Effector memory CD8-positive, alpha-beta T cell (primary cell): Measurements from ENCODE around the gene MAGEB6B.
"Not testable (repeated sequence)": the region's sequence is repeated elsewhere in the genome, so short reads cannot be mapped to it uniquely, and the experiment has no call there.

ENCODE experiments used
- ATAC-seq: fragments of 150-1000 bp; cut with Tn5 transposase; replicated peaks from 2 replicates; pipeline ENCODE4 v1.10.0; 2021; ENCODE audit warnings: mild to moderate bottlenecking, moderate library complexity
- DNase-seq, 3 experiments: peaks; one replicate each; pipeline ENCODE4 v3.0.0; 2021
- H3K27ac Mint-ChIP-seq, 2 donors: one replicate each; pipeline ENCODE4 v1.8.0; 2022; ENCODE audit warnings: mild to moderate bottlenecking in 2 of 2, mixed read lengths in 2 of 2, moderate library complexity in 2 of 2
- H3K27me3 Mint-ChIP-seq, 2 donors: one replicate each; pipeline ENCODE4 v1.8.0; 2022; ENCODE audit warnings: mixed read lengths in 2 of 2
- H3K36me3 Mint-ChIP-seq: one replicate; pipeline ENCODE4 v1.8.0; 2022; ENCODE audit warnings: mild to moderate bottlenecking, moderate library complexity, mixed read lengths; ENCODE audit not compliant: insufficient read depth
- H3K4me1 Mint-ChIP-seq, 2 donors: one replicate each; pipeline ENCODE4 v1.8.0; 2022; ENCODE audit warnings: low read depth in 2 of 2, mixed read lengths in 2 of 2
- H3K4me3 Mint-ChIP-seq, 2 donors: one replicate each; pipeline ENCODE4 v1.8.0; 2022; ENCODE audit warnings: mild to moderate bottlenecking in 2 of 2, mixed read lengths in 2 of 2, moderate library complexity in 2 of 2
- H3K9me3 Mint-ChIP-seq, 2 donors: one replicate each; pipeline ENCODE4 v1.8.0; 2022; ENCODE audit warnings: mixed read lengths in 2 of 2
- total RNA-seq, 9 experiments: gene quantifications; one replicate each; lab custom pipeline; 2026; lab: John Stamatoyannopoulos, UW

MAGEB6B gene, protein sequence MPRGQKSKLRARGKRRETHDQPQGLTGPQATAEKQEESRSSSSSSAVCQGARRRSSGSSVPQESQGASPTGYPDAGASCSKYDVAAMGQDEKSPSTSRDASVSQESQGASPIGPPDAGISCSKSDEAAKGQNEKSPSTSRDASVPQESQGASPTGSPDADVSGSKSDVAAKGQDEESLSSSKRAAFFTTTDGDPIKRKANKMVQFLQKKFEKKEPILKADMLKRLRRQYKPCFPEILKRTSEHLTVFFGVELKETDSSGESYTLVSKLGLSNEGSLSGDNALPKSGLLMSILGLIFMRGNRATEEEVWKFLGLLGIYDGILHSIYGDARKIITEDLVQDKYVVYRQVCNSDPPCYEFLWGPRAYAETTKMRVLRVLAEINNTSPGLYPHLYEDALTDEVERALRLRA
- total RNA-seq, result 0 reads per million in 9 experiments

DNA sequence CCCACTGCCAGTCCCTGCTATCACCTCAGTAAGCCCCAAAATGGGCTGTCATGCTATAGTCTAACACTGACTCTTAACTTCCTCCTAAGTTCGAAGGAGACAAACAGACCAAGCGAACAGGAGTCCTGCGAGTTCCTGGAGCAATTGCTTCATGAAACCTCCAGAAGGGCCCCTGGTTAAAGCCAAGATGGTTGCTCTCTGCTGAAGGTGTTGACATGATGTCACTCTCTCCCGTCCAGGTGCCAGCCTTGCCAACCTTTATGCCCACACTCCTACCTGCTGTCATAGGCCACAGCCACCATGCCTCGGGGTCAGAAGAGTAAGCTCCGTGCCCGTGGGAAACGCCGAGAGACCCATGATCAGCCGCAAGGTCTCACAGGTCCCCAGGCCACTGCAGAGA is at the start of gene MAGEB6B:
Gene MAGEB6B (plus strand): TSS at position 301 of the 400 bp plus-strand sequence. CDS start 0 bp downstream, at position 301.
- peaks cover 0 to 3% of the 10 kb centered on the region in 2 donors for H3K9me3 Mint-ChIP-seq

DNA sequence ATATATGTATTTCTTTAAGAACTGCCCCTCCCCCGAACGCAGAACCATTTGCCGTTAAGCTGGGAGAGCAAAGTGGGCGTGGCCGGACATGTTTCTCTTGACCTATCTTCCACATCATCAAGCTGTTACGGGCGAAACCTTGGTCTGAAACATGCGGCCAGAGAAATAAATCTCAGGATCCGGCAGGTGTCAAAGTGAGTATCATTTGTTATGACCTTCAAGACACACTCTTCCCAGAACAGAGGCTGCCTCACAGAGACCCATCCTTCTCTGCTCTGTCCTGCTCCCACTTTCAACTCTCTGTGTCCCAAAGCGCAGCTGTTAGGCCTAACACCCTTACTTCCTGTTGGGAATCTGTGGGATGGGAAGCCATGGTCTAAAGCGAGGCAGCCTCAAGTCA is 22.1 kb upstream of the MAGEB6B start, which contains the start of gene MAGEB18:
Gene MAGEB18 (plus strand): TSS at position 70 of the 400 bp plus-strand sequence. CDS start 643 bp downstream, outside the sequence.
- H3K36me3 Mint-ChIP-seq, result no peaks in the 10 kb centered on the region
- no peak for DNase-seq
- no peak within 1 kb of the TSS for H3K4me3 Mint-ChIP-seq
- H3K27me3 Mint-ChIP-seq, result no peaks in the 10 kb centered on the region
- no peaks in the 10 kb centered on the region for H3K4me1 Mint-ChIP-seq
- H3K27ac Mint-ChIP-seq, result no peak within 1 kb of the TSS
- ATAC-seq, result no peak
- no peaks in the 10 kb centered on the region for H3K9me3 Mint-ChIP-seq

More for the DNA sequence above, at the start of gene MAGEB6B:
- Mint-ChIP-seq H3K4me1 (no peaks in the 10 kb centered on the region), H3K4me3 (no peak within 1 kb of the TSS), H3K27ac (no peak within 1 kb of the TSS), H3K36me3 (no peaks in the 10 kb centered on the region), H3K27me3 (no peaks in the 10 kb centered on the region)
- ATAC-seq (no peak), DNase-seq (no peak)

DNA sequence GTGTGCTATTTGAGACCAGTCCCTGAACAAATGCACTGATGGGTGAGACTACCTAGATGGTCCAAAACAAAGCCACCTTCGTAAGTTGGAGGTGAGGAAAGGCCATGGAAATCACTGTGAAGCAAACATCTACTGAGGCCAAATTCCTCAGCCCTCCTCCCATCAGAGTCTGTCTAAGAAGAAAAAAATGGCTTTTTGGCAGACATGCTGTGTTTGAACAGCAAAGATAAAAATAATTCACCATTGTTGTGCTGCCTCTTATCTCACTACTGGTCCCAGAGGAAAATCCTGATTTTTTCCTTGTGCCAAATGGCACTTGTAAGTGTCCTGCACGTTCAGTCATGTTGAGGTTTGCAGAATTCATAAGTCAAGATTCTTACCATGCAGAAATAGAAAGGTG is 14.4 kb upstream of the MAGEB6B start:
- DNase-seq (no peak), ATAC-seq (no peak)
- Mint-ChIP-seq H3K4me3 (no peak overlapping the region), H3K36me3 (no peaks in the 10 kb centered on the region), H3K9me3 (no peaks in the 10 kb centered on the region), H3K4me1 (no peaks in the 10 kb centered on the region), H3K27ac (no peak overlapping the region), H3K27me3 (no peaks in the 10 kb centered on the region)

DNA sequence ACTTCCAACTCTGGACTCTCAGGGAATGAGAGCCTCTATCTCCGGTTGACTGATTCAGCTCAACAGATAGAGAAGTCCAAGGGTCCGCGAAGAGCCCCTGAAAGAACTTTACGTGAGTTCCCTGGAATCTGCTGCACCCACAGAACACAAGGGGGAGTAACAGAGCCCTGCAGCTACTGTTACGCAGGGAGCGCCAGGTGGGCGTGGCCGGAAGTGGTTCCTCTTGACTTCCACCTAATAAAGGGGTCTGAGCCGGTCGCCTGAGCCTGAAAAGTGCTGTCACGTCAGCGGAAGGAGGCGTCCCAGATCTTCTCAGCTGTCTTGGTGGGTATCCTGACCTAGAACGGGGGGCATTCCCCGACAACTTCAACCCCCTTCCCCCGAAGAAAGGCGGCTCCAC is 31.8 kb downstream of the MAGEB6B start, which contains the start of gene MAGEB6:
Gene MAGEB6 (plus strand): TSS at position 237 of the 400 bp plus-strand sequence. CDS start 1,407 bp downstream, outside the sequence.
- H3K27me3 Mint-ChIP-seq, result no peaks in the 10 kb centered on the region
- no peaks in the 10 kb centered on the region for H3K36me3 Mint-ChIP-seq
- no peak within 1 kb of the TSS for H3K4me3 Mint-ChIP-seq
- H3K4me1 Mint-ChIP-seq, result no peaks in the 10 kb centered on the region
- H3K27ac Mint-ChIP-seq, result no peak within 1 kb of the TSS
- DNase-seq (no peak), ATAC-seq (no peak)
- H3K9me3 Mint-ChIP-seq, result no peaks in the 10 kb centered on the region

DNA sequence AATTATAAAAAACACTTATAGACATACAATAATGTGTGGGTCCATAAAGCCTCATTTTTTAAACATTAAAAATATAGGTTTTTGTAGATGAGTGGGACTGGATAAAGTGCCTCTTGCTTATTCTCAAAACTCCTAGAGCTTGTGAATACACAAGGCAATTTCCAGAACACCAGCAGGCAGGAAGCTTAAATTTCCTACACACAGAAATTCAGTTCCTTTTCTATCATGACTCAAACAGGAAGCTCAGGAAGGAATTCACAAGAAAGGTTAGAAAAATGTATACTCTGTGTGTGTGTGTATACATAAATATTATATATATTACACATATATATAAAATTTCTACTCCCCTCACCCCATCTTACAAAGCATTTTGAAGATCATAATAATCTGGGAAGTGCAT is 43.2 kb downstream of the MAGEB6B start:
- no peaks in the 10 kb centered on the region for H3K4me1 Mint-ChIP-seq
- no peak for DNase-seq
- no peak for ATAC-seq
- no peak overlapping the region for H3K4me3 Mint-ChIP-seq
- H3K9me3 Mint-ChIP-seq, result no peaks in the 10 kb centered on the region
- no peak overlapping the region for H3K27ac Mint-ChIP-seq
- no peaks in the 10 kb centered on the region for H3K27me3 Mint-ChIP-seq
- H3K36me3 Mint-ChIP-seq, result no peaks in the 10 kb centered on the region

DNA sequence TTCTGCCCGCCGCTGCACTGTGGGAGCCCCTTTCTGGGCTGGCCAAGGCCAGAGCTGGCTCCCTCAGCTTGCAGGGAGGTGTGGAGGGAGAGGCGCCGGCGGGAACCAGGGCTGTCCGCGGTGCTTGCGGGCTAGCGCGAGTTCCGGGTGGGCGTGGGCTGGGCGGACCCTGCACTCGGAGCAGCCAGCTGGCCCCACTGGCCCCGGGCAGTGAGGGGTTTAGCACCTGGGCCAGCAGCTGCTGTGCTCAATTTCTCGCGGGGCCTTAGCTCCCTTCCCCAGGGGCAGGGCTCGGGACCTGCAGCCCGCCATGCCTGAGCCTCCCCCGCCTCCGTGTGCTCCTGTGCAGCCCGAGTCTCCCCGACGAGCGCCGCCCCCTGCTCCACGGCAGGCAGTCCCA is 44.3 kb downstream of the MAGEB6B start:
- H3K27me3 Mint-ChIP-seq, ATAC-seq, DNase-seq, H3K9me3 Mint-ChIP-seq, H3K27ac Mint-ChIP-seq, H3K36me3 Mint-ChIP-seq, H3K4me3 Mint-ChIP-seq, H3K4me1 Mint-ChIP-seq: not testable (repeated sequence)

DNA sequence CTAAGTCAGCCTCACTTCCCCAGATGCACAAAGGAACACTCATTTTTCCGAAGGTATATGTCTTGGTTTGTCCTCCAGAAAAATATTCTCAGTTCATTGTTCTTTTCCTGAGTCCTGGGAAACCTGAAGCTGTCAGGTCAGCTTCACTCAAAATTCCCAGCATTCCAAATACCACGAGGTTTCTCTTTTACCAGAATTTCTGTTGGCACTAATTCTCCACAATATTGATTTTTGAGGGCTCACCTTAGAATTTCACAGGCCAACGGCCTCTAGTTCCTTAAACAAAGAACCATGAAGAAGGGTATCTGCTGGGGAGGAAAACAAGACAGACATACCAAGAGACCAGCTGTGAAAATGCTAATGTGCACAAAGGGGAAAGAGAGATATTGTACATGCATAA is 47.6 kb downstream of the MAGEB6B start:
- peaks cover 0 to 3% of the 10 kb centered on the region in 2 donors for H3K9me3 Mint-ChIP-seq
- H3K27me3 Mint-ChIP-seq, result no peaks in the 10 kb centered on the region
- H3K4me1 Mint-ChIP-seq, result no peaks in the 10 kb centered on the region
- H3K36me3 Mint-ChIP-seq, result peaks cover 5% of the 10 kb centered on the region
- no peak overlapping the region for H3K4me3 Mint-ChIP-seq
- no peak for DNase-seq
- no peak for ATAC-seq
- no peak overlapping the region for H3K27ac Mint-ChIP-seq
